ENCODE measurements around the gene SMARCA4. TPM values are rescaled to one million over a fixed set of nuclear protein-coding genes. Genes with fewer than 3 reads are reported as not detected.
"Not testable (repeated sequence)": the region's sequence is repeated elsewhere in the genome, so short reads cannot be mapped to it uniquely, and the experiment has no call there.

Gene SMARCA4
- total RNA-seq, 1 donor from 2014 or later: 77.8 TPM

GRCh38 chr19:11079999-11080398 lies 119.2 kb downstream of the SMARCA4 start:
- intact Hi-C loops (cut with DNase I): no loop called here
- no peak for DNase-seq (ENCODE audit: low spot score)
- ATAC-seq: no peak

GRCh38 chr19:11087870-11088505 lies 127.2 kb downstream of the SMARCA4 start:
- DNase-seq (ENCODE audit: low spot score) (no peak), ATAC-seq (no peak)
- intact Hi-C loops (cut with DNase I): no loop called here

- ATAC-seq (peak; percentile 10), DNase-seq (ENCODE audit: low spot score) (no peak)
- intact Hi-C loops (cut with DNase I): no loop called here
These were observed 127.8 kb downstream of the SMARCA4 start for GRCh38 chr19:11088506-11089253.

GRCh38 chr19:11089254-11090013 lies 128.6 kb downstream of the SMARCA4 start, which contains the start of gene LDLR:
Gene LDLR (plus strand): TSS chr19:11089463. CDS start chr19:11089549, 86 bp downstream.
- ATAC-seq (peak; percentile 69), DNase-seq (ENCODE audit: low spot score) (peak; percentile 91)
- intact Hi-C loops (cut with DNase I): no loop called here

GRCh38 chr19:11090014-11090263 lies 129.1 kb downstream of the SMARCA4 start:
- intact Hi-C loops (cut with DNase I); DNase-seq (ENCODE audit: low spot score); ATAC-seq: not testable (repeated sequence)

GRCh38 chr19:11090264-11090996 lies 129.6 kb downstream of the SMARCA4 start:
- intact Hi-C loops (cut with DNase I): no loop called here
- peak; percentile 91 for ATAC-seq

GRCh38 chr19:11090997-11091702 lies 130.3 kb downstream of the SMARCA4 start:
- intact Hi-C loops (cut with DNase I): no loop called here
- DNase-seq (ENCODE audit: low spot score) (no peak), ATAC-seq (no peak)

More at GRCh38 chr19:11090264-11090996, 129.6 kb downstream of the SMARCA4 start:
- peak; percentile 98 for DNase-seq (ENCODE audit: low spot score)

GRCh38 chr19:11091703-11092153 lies 130.9 kb downstream of the SMARCA4 start:
- intact Hi-C loops (cut with DNase I): no loop called here
- DNase-seq (ENCODE audit: low spot score): no peak
- ATAC-seq: peak; percentile 39

- intact Hi-C loops (cut with DNase I): no loop called here
- ATAC-seq (no peak), DNase-seq (ENCODE audit: low spot score) (no peak)
These were observed 131.3 kb downstream of the SMARCA4 start for GRCh38 chr19:11092181-11092538.

GRCh38 chr19:11093689-11094238 lies 132.9 kb downstream of the SMARCA4 start:
- intact Hi-C loops (cut with DNase I): no loop called here
- DNase-seq (ENCODE audit: low spot score): no peak
- ATAC-seq: no peak

- ATAC-seq (no peak), DNase-seq (ENCODE audit: low spot score) (no peak)
- intact Hi-C loops (cut with DNase I): no loop called here
These were observed 133.7 kb downstream of the SMARCA4 start for GRCh38 chr19:11094520-11094894.

GRCh38 chr19:11096210-11096841 lies 135.5 kb downstream of the SMARCA4 start:
- DNase-seq (ENCODE audit: low spot score) (no peak), ATAC-seq (peak; percentile 42)
- intact Hi-C loops (cut with DNase I): no loop called here

- intact Hi-C loops (cut with DNase I); DNase-seq (ENCODE audit: low spot score); ATAC-seq: not testable (repeated sequence)
These were observed 136.5 kb downstream of the SMARCA4 start for GRCh38 chr19:11097367-11097766.

GRCh38 chr19:11098327-11098726 lies 137.5 kb downstream of the SMARCA4 start:
- ATAC-seq: no peak

GRCh38 chr19:11098861-11099260 lies 138.0 kb downstream of the SMARCA4 start:
- intact Hi-C loops (cut with DNase I): no loop called here
- DNase-seq (ENCODE audit: low spot score) (no peak), ATAC-seq (no peak)

More at GRCh38 chr19:11098327-11098726, 137.5 kb downstream of the SMARCA4 start:
- DNase-seq (ENCODE audit: low spot score): no peak
- intact Hi-C loops (cut with DNase I): no loop called here

- ATAC-seq: no peak
- DNase-seq (ENCODE audit: low spot score): no peak
- intact Hi-C loops (cut with DNase I): no loop called here
These were observed 139.2 kb downstream of the SMARCA4 start for GRCh38 chr19:11100049-11100448.

GRCh38 chr19:11101057-11101456 lies 140.2 kb downstream of the SMARCA4 start:
- no peak for DNase-seq (ENCODE audit: low spot score)
- intact Hi-C loops (cut with DNase I): no loop called here
- no peak for ATAC-seq

GRCh38 chr19:11102944-11103343 lies 142.1 kb downstream of the SMARCA4 start:
- DNase-seq (ENCODE audit: low spot score) (no peak), ATAC-seq (peak; percentile 63)
- intact Hi-C loops (cut with DNase I): no loop called here

Measured in sciatic nerve (tissue), 2 donors.